ENCODE results near the gene EPHA3. TPM values are rescaled to one million over a fixed set of nuclear protein-coding genes. Genes with fewer than 3 reads are reported as not detected.

EPHA3 gene
- total and polyA plus RNA-seq, 2 of the 4 experiments (the other 2 are of a cell fraction): 0.10 to 0.18 TPM

DNA sequence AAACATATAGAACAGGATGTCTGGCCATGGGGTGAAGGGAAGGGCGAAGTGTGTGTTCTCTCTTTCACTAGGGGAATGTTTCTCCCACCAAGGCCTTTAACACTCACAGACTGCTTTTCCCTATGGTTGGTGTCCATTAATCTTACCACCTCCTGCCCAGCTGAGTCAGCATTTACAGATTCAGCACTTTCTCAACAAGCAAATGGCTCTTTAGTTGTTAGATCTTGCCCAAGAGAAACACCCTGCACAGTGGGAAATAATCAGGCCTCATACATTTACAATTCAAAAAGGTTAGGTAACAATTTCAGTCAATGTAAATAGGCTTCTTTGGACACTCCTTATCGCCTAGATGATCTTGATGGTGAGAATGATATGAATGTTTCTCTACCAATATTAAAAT lies 418.2 kb downstream of the EPHA3 start:
- no peak overlapping the region for H3K4ac ChIP-seq (ENCODE audit: low read depth, low read length)
- H2BK15ac ChIP-seq (ENCODE audit: low read depth, low read length): no peak overlapping the region
- dilution Hi-C loops (cut with HindIII; ENCODE audit: low sequenced_read_pairs, unreplicated experiment) (no loop called here), in situ Hi-C loops (cut with MboI; ENCODE audit: low sequenced_read_pairs) (no loop called here), intact Hi-C loops (cut with micrococcal nuclease) (no loop called here)
- no peak overlapping the region for H2BK120ac ChIP-seq (ENCODE audit: low read depth, low read length)
- no CpG with 5 or more reads among the region's 2 CpGs for WGBS, 2 experiments (ENCODE audit: extremely low coverage in 2 of 2, insufficient read length in 1 of 2)
- no peak overlapping the region for H3K27ac ChIP-seq (ENCODE audit: insufficient read depth, low read length)
- CTCF ChIA-PET: no interaction called here
- H2BK20ac ChIP-seq (ENCODE audit: low read depth, low read length): no peak overlapping the region
- H3K4me2 ChIP-seq (ENCODE audit: low read depth, low read length): no peak overlapping the region
- no peak overlapping the region for H4K91ac ChIP-seq (ENCODE audit: insufficient read depth, low read depth, low read length)
- H3K9ac ChIP-seq (ENCODE audit: low read depth, low read length): no peak overlapping the region
- no peak overlapping the region for H3K14ac ChIP-seq (replicated peaks; ENCODE audit: low read depth, low read length)
- no peak overlapping the region for H2BK5ac ChIP-seq (ENCODE audit: low read depth, low read length, poor library complexity, severe bottlenecking)
- H3K9me1 ChIP-seq (ENCODE audit: insufficient read depth, low read length): no peaks in the 10 kb centered on the region
- POLR2A ChIA-PET (ENCODE audit: unreplicated experiment): no interaction called here
- TF ChIP-seq BHLHE40 (IDR thresholded peaks at IDR 0.05; ENCODE audit: low read depth, low read length) (no peak), RFX5 (IDR thresholded peaks at IDR 0.05; ENCODE audit: low read depth, low read length) (no peak), CEBPB (IDR thresholded peaks at IDR 0.05; ENCODE audit: low read depth, low read length) (no peak), CHD1 (IDR thresholded peaks at IDR 0.05; ENCODE audit: low read depth, low read length) (no peak), MAFK (IDR thresholded peaks at IDR 0.05; ENCODE audit: low read depth, low read length) (peak; percentile 90), FOS (IDR thresholded peaks at IDR 0.05; ENCODE audit: low read depth, low read length) (no peak)
- H3K9me3 ChIP-seq (ENCODE audit: control insufficient read depth, insufficient read depth, low read length): no peaks in the 10 kb centered on the region
- H4K5ac ChIP-seq (ENCODE audit: low read depth, low read length): no peak overlapping the region
- H3K4me1 ChIP-seq (ENCODE audit: control insufficient read depth, insufficient read depth, low read length): no peaks in the 10 kb centered on the region
- no peaks in the 10 kb centered on the region for H4K20me1 ChIP-seq (ENCODE audit: insufficient read depth, low read length)
- H3K18ac ChIP-seq (ENCODE audit: low read depth, low read length): no peak overlapping the region
- no peaks in the 10 kb centered on the region for H3K27me3 ChIP-seq (ENCODE audit: control insufficient read depth, insufficient read depth, low read length)
- H3K23ac ChIP-seq (ENCODE audit: low read depth, low read length): no peak overlapping the region
- no TSS peak for BruUV-seq (replicated peaks)
- H2AK9ac ChIP-seq (replicated peaks; ENCODE audit: low read depth, low read length, poor library complexity): no peak overlapping the region
- H3K56ac ChIP-seq (ENCODE audit: extremely low read depth, insufficient read depth, low read length): no peak overlapping the region
- no peaks in the 10 kb centered on the region for H3K36me3 ChIP-seq (ENCODE audit: control insufficient read depth, insufficient read depth, low read length)
- no peak overlapping the region for H3K4me3 ChIP-seq (ENCODE audit: insufficient read depth, low read depth, low read length)
- DNase-seq (no peak), ATAC-seq (ENCODE audit: low read depth) (no peak)
- H2AFZ ChIP-seq (replicated peaks; ENCODE audit: low read length, poor library complexity): no peak overlapping the region
- no peaks in the 10 kb centered on the region for H3K79me1 ChIP-seq (ENCODE audit: low read depth in 1 of 2, low read length in 2 of 2)
- H2AK5ac ChIP-seq (ENCODE audit: low read depth, low read length): no peak overlapping the region
- H4K8ac ChIP-seq (ENCODE audit: low read depth in 2 of 2, low read length in 2 of 2): no peak overlapping the region
